ENCODE results near the gene ITPR1. TPM values are rescaled to one million over a fixed set of nuclear protein-coding genes. Genes with fewer than 3 reads are reported as not detected.

ITPR1 gene
- total and polyA plus RNA-seq, 4 donors = 3.7 to 39.4 (median 8.2) TPM

- WGBS = 79% methylated on average over 9 of the region's 9 CpGs
- no peak overlapping the region for H3K9ac ChIP-seq (ENCODE audit: low read depth in 1 of 2, low read length in 2 of 2)
- H3K27ac ChIP-seq (ENCODE audit: low read depth in 1 of 2, low read length in 2 of 2) = no peak overlapping the region
- H3K27me3 ChIP-seq (ENCODE audit: control insufficient read depth in 4 of 4, insufficient read depth in 4 of 4, low read length in 3 of 4) = no peaks in the 10 kb centered on the region
- DNase-seq (ENCODE audit: low spot score) = no peak
- no peak overlapping the region for H3K4me3 ChIP-seq (ENCODE audit: low read depth in 1 of 3, low read length in 3 of 3)
- H3K9me3 ChIP-seq (ENCODE audit: control insufficient read depth in 4 of 4, low read length in 3 of 4) = no peaks in the 10 kb centered on the region
- no peaks in the 10 kb centered on the region for H3K36me3 ChIP-seq (ENCODE audit: control insufficient read depth in 4 of 4, insufficient read depth in 3 of 4, low read depth in 1 of 4, low read length in 3 of 4)
- no peaks in the 10 kb centered on the region for H3K4me1 ChIP-seq (ENCODE audit: control insufficient read depth in 4 of 4, insufficient read depth in 4 of 4, low read length in 3 of 4)
- TF ChIP-seq REST (IDR thresholded peaks at IDR 0.05) = no peak
- TF ChIP-seq TAF1 (conservative IDR thresholded peaks at IDR 0.05) = no peak
- TF ChIP-seq NR2F2 (IDR thresholded peaks at IDR 0.05) = no peak
- no peak for TF ChIP-seq YY1 (IDR thresholded peaks at IDR 0.05)
- TF ChIP-seq ATF3 (IDR thresholded peaks at IDR 0.05) = no peak
- TF ChIP-seq HNF4A (conservative IDR thresholded peaks at IDR 0.05) = no peak
- no peak for TF ChIP-seq RXRA (IDR thresholded peaks at IDR 0.05)
Measured at GRCh38 chr3:4629095-4630007, 136.2 kb downstream of the ITPR1 start.

- H3K9ac ChIP-seq (ENCODE audit: low read depth in 1 of 2, low read length in 2 of 2) = no peak overlapping the region
Measured at GRCh38 chr3:4633078-4634004, 140.2 kb downstream of the ITPR1 start.

More at GRCh38 chr3:4633078-4634004, 140.2 kb downstream of the ITPR1 start:
- DNase-seq (ENCODE audit: low spot score) = no peak
- Histone ChIP-seq H3K4me1 (ENCODE audit: control insufficient read depth in 4 of 4, insufficient read depth in 4 of 4, low read length in 3 of 4) (no peaks in the 10 kb centered on the region), H3K36me3 (ENCODE audit: control insufficient read depth in 4 of 4, insufficient read depth in 3 of 4, low read depth in 1 of 4, low read length in 3 of 4) (no peaks in the 10 kb centered on the region), H3K27me3 (ENCODE audit: control insufficient read depth in 4 of 4, insufficient read depth in 4 of 4, low read length in 3 of 4) (no peaks in the 10 kb centered on the region), H3K9me3 (ENCODE audit: control insufficient read depth in 4 of 4, low read length in 3 of 4) (no peaks in the 10 kb centered on the region), H3K4me3 (ENCODE audit: low read depth in 1 of 3, low read length in 3 of 3) (no peak overlapping the region), H3K27ac (ENCODE audit: low read depth in 1 of 2, low read length in 2 of 2) (no peak overlapping the region)
- WGBS = 68% methylated on average over 10 of the region's 10 CpGs
- TF ChIP-seq CTCF (IDR thresholded peaks at IDR 0.05; ENCODE audit: low read depth, low read length, missing input control) = peak; percentile 87
- TF ChIP-seq FOXA1 (IDR thresholded peaks at IDR 0.05) = no peak
- TF ChIP-seq RAD21 (IDR thresholded peaks at IDR 0.05) = peak; percentile 95 to 96
